ENCODE data around the gene RABGAP1L.

- TF ChIP-seq CTCF (IDR thresholded peaks at IDR 0.05; ENCODE audit: low read depth, low read length) (no peak), EZH2phosphoT487 (IDR thresholded peaks at IDR 0.05; ENCODE audit: low read depth) (no peak)
Observed at GRCh38 chr1:174999216-174999935, 840.1 kb downstream of the RABGAP1L start.
